ENCODE measurements around the gene TESK1. TPM values are rescaled to one million over a fixed set of nuclear protein-coding genes. Genes with fewer than 3 reads are reported as not detected.

Gene TESK1
- total RNA-seq, 1 experiment from 2014 or later = 20.4 TPM

- TF ChIP-seq E2F5 (CRISPR knock-in tag; IDR thresholded peaks at IDR 0.05) (no peak), MXD4 (CRISPR knock-in tag; IDR thresholded peaks at IDR 0.05; ENCODE audit: borderline replicate concordance) (no peak)
These were observed 43.4 kb upstream of the TESK1 start (continued) for GRCh38 chr9:35561468-35562261.

DNA sequence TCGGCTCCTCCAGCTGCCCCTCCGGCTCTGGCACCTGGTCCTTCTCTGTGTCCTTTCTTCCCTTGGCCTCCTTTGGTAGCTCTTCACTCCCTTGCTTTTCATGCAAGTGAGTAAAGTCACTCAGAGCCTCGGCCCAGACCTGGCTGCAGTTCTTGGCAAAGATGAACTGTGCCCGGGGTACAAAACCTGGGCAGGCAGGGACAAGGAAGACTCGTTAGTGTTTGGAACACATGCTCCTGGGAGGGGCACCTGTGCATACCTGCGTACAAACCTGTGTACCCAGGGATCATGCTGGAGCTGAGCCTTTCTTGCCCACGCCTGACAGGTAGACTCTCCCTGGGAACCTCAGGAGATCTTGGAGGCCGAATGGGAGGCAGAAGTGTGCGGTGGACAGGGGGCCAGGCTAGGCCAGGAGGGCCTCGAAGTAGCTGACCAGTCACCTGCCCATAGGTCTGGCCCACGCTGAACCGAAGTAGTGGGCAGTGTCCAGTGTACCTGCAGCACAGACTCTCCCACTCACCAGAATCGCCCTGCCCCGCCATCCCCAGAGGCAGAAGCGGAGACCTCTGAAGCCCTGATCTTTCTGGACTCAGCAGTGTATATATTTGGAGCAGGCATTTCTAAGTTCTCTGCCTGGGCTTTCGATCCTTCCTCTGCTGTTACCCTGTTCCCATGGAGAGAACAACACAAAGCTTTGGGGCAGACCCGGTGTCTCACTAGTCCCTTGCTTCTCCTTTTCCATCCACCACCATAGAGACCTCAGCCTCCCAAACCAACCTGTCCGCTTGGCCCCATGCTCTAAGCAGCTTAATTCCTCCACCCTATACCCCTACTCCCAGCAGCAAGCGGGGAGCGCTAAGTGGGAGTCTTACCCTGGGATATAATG is 41.9 kb upstream of the TESK1 start:
- DNase-seq (ENCODE audit: low spot score) = no peak
- ChIA-PET POLR2A (no interaction called here), CTCF (interaction anchor here (1.1 to 5.0 kb wide), 3 partner anchors 10 to 53 kb away, joined by 3 to 29 read pairs (median 9); no protein-coding TSS in a partner anchor)
- ATAC-seq = peak; percentile 35
- TF ChIP-seq, protein P1, sequence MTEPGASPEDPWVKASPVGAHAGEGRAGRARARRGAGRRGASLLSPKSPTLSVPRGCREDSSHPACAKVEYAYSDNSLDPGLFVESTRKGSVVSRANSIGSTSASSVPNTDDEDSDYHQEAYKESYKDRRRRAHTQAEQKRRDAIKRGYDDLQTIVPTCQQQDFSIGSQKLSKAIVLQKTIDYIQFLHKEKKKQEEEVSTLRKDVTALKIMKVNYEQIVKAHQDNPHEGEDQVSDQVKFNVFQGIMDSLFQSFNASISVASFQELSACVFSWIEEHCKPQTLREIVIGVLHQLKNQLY (CRISPR knock-in tag; IDR thresholded peaks at IDR 0.05) = no peak
- TF ChIP-seq RORB (CRISPR knock-in tag; IDR thresholded peaks at IDR 0.05) = no peak
- no peak for TF ChIP-seq OVOL2 (CRISPR knock-in tag; IDR thresholded peaks at IDR 0.05; ENCODE audit: borderline replicate concordance)
- TF ChIP-seq ZNF396 (CRISPR knock-in tag; IDR thresholded peaks at IDR 0.05; ENCODE audit: borderline replicate concordance) = no peak
- TF ChIP-seq, protein P2, sequence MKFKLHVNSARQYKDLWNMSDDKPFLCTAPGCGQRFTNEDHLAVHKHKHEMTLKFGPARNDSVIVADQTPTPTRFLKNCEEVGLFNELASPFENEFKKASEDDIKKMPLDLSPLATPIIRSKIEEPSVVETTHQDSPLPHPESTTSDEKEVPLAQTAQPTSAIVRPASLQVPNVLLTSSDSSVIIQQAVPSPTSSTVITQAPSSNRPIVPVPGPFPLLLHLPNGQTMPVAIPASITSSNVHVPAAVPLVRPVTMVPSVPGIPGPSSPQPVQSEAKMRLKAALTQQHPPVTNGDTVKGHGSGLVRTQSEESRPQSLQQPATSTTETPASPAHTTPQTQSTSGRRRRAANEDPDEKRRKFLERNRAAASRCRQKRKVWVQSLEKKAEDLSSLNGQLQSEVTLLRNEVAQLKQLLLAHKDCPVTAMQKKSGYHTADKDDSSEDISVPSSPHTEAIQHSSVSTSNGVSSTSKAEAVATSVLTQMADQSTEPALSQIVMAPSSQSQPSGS (CRISPR knock-in tag; IDR thresholded peaks at IDR 0.05; ENCODE audit: borderline replicate concordance, low read depth) = no peak
- TF ChIP-seq ZNF416 (CRISPR knock-in tag; IDR thresholded peaks at IDR 0.05) = no peak
- no peak for TF ChIP-seq NR1H2 (CRISPR knock-in tag; IDR thresholded peaks at IDR 0.05)
- TF ChIP-seq JAZF1 (CRISPR knock-in tag; IDR thresholded peaks at IDR 0.05) = no peak
- TF ChIP-seq MAX (CRISPR knock-in tag; IDR thresholded peaks at IDR 0.05) = no peak
- no peak for TF ChIP-seq SMAD3 (CRISPR knock-in tag; IDR thresholded peaks at IDR 0.05; ENCODE audit: borderline replicate concordance)
- TF ChIP-seq RELA (CRISPR knock-in tag; IDR thresholded peaks at IDR 0.05; ENCODE audit: borderline replicate concordance) = no peak
- TF ChIP-seq JUN (CRISPR knock-in tag; IDR thresholded peaks at IDR 0.05) = no peak
- H3K36me3 Mint-ChIP-seq = no peaks in the 10 kb centered on the region
- no peak overlapping the region for H3K4me3 Mint-ChIP-seq
- H3K27ac Mint-ChIP-seq = peak overlapping the region; percentile 60; the same call in 1 of the 2 replicates
- H3K27me3 Mint-ChIP-seq (ENCODE audit: low read depth) = no peaks in the 10 kb centered on the region; the same call in 1 of the 2 replicates
- H3K9me3 Mint-ChIP-seq = no peaks in the 10 kb centered on the region
- H3K4me1 Mint-ChIP-seq = peaks cover 9% of the 10 kb centered on the region

GRCh38 chr9:35563791-35564197 is 41.3 kb upstream of the TESK1 start:
- no peaks in the 10 kb centered on the region for H3K9me3 Mint-ChIP-seq
- ATAC-seq = peak; percentile 88
- no peak overlapping the region for H3K4me3 Mint-ChIP-seq
- no peak for TF ChIP-seq HMGA2 (CRISPR knock-in tag; IDR thresholded peaks at IDR 0.05)
- TF ChIP-seq TEAD1 (CRISPR knock-in tag; IDR thresholded peaks at IDR 0.05) = no peak
- no peak for TF ChIP-seq OVOL2 (CRISPR knock-in tag; IDR thresholded peaks at IDR 0.05; ENCODE audit: borderline replicate concordance)
- no peak for TF ChIP-seq PREB (CRISPR knock-in tag; IDR thresholded peaks at IDR 0.05; ENCODE audit: borderline replicate concordance)
- peaks cover 9% of the 10 kb centered on the region for H3K4me1 Mint-ChIP-seq
- no peaks in the 10 kb centered on the region; the same call in 1 of the 2 replicates for H3K27me3 Mint-ChIP-seq (ENCODE audit: low read depth)
- POLR2A ChIA-PET = no interaction called here
- peak; percentile 52 for DNase-seq (ENCODE audit: low spot score)
- H3K36me3 Mint-ChIP-seq = no peaks in the 10 kb centered on the region
- CTCF ChIA-PET = interaction anchor here (2.3 to 5.0 kb wide), 2 partner anchors 10 to 40 kb away, joined by 9 to 29 read pairs; no protein-coding TSS in a partner anchor
- H3K27ac Mint-ChIP-seq = peak overlapping the region; percentile 60; the same call in 1 of the 2 replicates
